Thymus (tissue), 11 donors: ENCODE results near the gene RGMA. TPM values are rescaled to one million over a fixed set of nuclear protein-coding genes. Genes with fewer than 3 reads are reported as not detected.

Source experiments
- DNase-seq, 9 donors: peaks; one replicate each; pipeline ENCODE4 v3.0.0-alpha.2; 2013; ENCODE audit warnings: low spot score in 9 of 9, low read depth in 6 of 9, missing footprints in 1 of 9
- H3K27ac ChIP-seq, 2 donors: one replicate each; pipeline ENCODE4 v1.5.1; 2013; ENCODE audit warnings: control low read depth in 1 of 2, low read depth in 1 of 2, low read length in 1 of 2, mild to moderate bottlenecking in 1 of 2, moderate library complexity in 1 of 2
- H3K27me3 ChIP-seq, 2 donors: one replicate each; pipeline ENCODE4 v1.5.1; 2013; ENCODE audit warnings: low read length in 1 of 2; ENCODE audit not compliant: control insufficient read depth in 2 of 2, insufficient read depth in 1 of 2
- H3K36me3 ChIP-seq, 2 donors: one replicate each; pipeline ENCODE4 v1.5.1; 2013; ENCODE audit warnings: low read length in 1 of 2, mild to moderate bottlenecking in 1 of 2, moderate library complexity in 1 of 2; ENCODE audit not compliant: control insufficient read depth in 2 of 2, insufficient read depth in 2 of 2
- H3K4me1 ChIP-seq, 2 donors: one replicate each; pipeline ENCODE4 v1.5.1; 2013; ENCODE audit warnings: low read length in 2 of 2; ENCODE audit not compliant: control insufficient read depth in 2 of 2, insufficient read depth in 2 of 2
- H3K4me3 ChIP-seq, 2 donors: one replicate each; pipeline ENCODE4 v1.5.1; 2013; ENCODE audit warnings: low read length in 2 of 2, control low read depth in 1 of 2, mild to moderate bottlenecking in 1 of 2
- H3K9me3 ChIP-seq, 2 donors: one replicate each; pipeline ENCODE4 v1.5.1; 2013; ENCODE audit warnings: low read length in 1 of 2, mild to moderate bottlenecking in 1 of 2; ENCODE audit not compliant: control insufficient read depth in 2 of 2, insufficient read depth in 1 of 2
- WGBS: extraction: QIAGEN DNeasy Blood & Tissue Kit; methylation state at CpG from one replicate; pipeline ENCODE4 v1.1.7; 2013; 5-methylcytosine and 5-hydroxymethylcytosine counted together
- polyA plus RNA-seq: library from polyadenylated mRNA; stranded (reverse); fragments of 200-250 nt; gene quantifications from one replicate; pipeline ENCODE4 v1.2.3, GENCODE V29; 2013
- total RNA-seq: library from RNA; stranded (reverse); fragments of 120-200 nt; gene quantifications from one replicate; pipeline ENCODE4 v1.2.4, GENCODE V29; 2013
- donor health status: healthy.

RGMA gene
- total and polyA plus RNA-seq, 2 donors: 0.76 to 5.7 TPM

DNA sequence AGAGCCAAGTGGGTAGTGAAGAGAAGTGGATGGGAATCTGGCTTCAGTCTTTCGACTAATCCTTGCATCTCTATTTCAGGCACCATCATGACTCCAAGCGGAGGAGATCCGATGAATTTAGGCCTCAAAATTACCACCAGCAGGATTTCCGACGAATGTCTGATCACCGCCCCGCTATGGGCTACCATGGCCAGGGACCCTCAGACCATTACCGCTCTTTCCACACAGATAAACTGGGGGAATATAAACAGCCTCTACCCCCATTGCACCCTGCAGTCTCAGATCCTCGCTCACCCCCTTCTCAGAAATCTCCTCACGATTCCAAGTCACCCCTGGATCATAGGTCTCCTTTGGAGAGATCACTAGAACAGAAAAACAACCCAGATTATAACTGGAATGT is 64.7 kb downstream of the RGMA start:
- 98% methylated on average over 10 of the region's 10 CpGs for WGBS

DNA sequence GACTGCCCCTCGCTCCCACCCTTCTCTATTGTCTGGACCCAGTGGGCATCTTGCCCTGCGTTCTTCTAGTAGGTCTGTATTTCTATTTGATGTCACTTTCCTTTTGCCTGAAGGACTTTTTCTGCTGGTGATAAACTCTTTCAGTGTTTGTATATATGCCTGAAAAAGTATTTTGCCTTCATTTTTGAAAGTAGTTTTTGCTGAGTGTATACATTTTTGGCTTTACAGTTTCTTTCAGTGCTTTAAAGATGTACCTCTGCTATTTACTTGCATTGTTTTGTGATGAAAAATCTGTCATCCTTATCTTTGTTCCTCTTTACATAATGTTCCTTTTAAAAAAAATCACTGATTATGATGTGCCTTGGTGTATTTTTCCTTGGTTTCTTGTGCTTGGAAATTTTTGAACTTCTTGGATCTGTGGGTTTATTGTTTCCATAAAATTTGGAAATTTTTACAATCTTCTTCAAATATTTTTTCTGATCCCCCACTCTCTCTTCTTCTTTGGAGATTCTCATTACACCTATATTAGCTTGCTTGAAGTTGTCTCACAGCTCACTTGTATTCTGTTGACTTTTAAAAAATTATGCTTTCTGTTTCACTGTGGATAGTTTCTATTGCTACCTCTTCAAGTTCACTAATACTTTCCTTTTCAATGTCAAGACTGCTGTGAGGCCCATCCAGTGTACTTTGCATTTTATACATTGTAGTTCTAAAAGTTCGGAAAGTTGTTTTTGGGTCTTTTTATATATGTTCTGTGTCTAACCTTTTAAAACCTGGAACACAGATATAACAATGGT is 67.8 kb downstream of the RGMA start:
- DNase-seq: no peak
- H3K4me3 ChIP-seq: no peak overlapping the region
- H3K27ac ChIP-seq: peak overlapping the region in 1 of 2 donors; percentile 20
- H3K36me3 ChIP-seq: peaks cover 70 to 97% of the 10 kb centered on the region in 2 donors
- H3K4me1 ChIP-seq: no peaks in the 10 kb centered on the region
- WGBS: 97% methylated on average over 3 of the region's 3 CpGs
- no peaks in the 10 kb centered on the region for H3K9me3 ChIP-seq
- no peaks in the 10 kb centered on the region for H3K27me3 ChIP-seq

More for the DNA sequence above, 64.7 kb downstream of the RGMA start:
- H3K4me1 ChIP-seq: no peaks in the 10 kb centered on the region
- no peak for DNase-seq
- H3K4me3 ChIP-seq: no peak overlapping the region
- H3K27ac ChIP-seq: no peak overlapping the region
- H3K27me3 ChIP-seq: no peaks in the 10 kb centered on the region
- H3K9me3 ChIP-seq: no peaks in the 10 kb centered on the region
- H3K36me3 ChIP-seq: peaks cover 67 to 82% of the 10 kb centered on the region in 2 donors

DNA sequence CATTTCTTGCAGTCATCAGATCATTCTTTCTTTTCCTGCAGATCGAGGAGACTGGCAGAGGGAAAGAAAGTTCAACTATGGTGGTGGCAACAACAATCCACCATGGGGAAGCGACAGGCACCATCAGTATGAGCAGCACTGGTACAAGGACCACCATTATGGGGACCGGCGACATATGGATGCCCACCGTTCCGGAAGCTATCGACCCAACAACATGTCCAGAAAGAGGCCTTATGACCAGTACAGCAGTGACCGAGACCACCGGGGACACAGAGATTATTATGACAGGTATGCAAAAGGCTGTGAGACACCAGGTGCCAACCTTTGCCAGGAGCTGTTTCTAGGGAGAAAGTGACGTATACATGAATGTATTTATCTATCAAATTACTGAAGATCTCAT is 69.0 kb downstream of the RGMA start:
- Histone ChIP-seq H3K27ac (no peak overlapping the region), H3K4me1 (no peaks in the 10 kb centered on the region), H3K9me3 (no peaks in the 10 kb centered on the region), H3K4me3 (no peak overlapping the region), H3K36me3 (peaks cover 71 to 97% of the 10 kb centered on the region in 2 donors), H3K27me3 (no peaks in the 10 kb centered on the region)
- 98% methylated on average over 10 of the region's 10 CpGs for WGBS
- no peak for DNase-seq

DNA sequence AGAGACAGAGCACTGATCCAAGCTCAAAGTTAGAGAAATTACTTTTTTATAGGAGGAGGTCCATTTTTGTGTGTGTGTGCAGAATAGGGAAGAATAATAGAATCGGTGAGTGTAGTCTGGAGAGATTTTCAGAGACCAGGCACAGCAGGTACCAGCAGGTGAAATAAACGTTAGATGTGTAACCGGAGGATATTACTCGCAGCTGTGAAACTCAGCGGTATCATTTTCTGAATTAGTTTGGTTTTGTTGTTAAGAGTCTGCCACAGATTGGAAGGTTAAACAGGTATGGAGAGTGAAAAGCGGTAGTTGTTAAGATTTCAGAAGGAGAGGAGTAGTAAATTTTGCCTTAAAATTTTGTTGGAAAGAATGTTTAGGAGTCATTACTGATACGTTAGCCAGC is 69.9 kb downstream of the RGMA start:
- H3K9me3 ChIP-seq: no peaks in the 10 kb centered on the region
- DNase-seq: no peak
- H3K27me3 ChIP-seq: no peaks in the 10 kb centered on the region
- peaks cover 71 to 97% of the 10 kb centered on the region in 2 donors for H3K36me3 ChIP-seq
- H3K4me3 ChIP-seq: no peak overlapping the region
- H3K27ac ChIP-seq: no peak overlapping the region
- 95% methylated on average over 7 of the region's 7 CpGs for WGBS
- H3K4me1 ChIP-seq: no peaks in the 10 kb centered on the region

DNA sequence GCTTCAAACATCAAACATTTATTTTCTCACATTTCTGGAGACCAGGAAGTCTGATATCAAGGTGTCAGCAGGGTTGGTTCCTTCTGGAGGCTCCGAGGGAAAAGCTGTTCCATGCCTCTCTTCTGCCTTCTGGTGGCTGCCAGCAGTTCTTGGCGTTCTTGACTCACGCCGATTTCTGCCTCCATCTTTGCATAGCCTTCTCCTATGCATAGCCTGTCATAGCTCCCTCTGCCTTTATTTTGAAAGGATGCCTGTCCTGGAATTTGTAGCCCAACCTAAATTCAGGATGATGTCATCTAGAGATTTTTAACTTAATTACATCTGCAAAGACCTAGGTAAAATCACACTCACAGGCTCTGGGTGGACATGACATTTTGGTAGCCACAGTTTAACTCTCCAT is 70.4 kb downstream of the RGMA start:
- no peak for DNase-seq
- no peak overlapping the region for H3K27ac ChIP-seq
- H3K36me3 ChIP-seq: peaks cover 72 to 96% of the 10 kb centered on the region in 2 donors
- no peaks in the 10 kb centered on the region for H3K27me3 ChIP-seq
- H3K4me3 ChIP-seq: no peak overlapping the region
- WGBS: 98% methylated on average over 4 of the region's 4 CpGs
- no peaks in the 10 kb centered on the region for H3K4me1 ChIP-seq
- H3K9me3 ChIP-seq: no peaks in the 10 kb centered on the region

DNA sequence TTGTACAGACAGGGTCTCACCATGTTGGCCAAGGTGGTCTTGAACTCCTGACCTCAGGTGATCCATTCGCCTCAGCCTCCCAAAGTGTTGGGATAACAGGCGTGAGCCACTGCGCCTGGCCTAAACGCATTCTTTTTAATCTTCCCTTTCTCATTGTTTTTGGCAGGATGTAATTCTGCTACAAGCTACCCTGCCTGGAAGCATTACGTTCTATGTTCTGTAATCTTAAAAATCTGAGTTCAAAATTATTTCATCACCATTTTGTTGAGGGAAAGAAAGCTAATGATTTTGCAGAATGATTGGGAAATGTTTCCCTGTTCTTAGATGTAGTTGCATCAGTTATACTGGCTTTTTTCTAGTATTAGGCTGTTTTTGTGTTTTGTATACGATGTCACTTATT is 71.5 kb downstream of the RGMA start:
- no peak for DNase-seq
- Histone ChIP-seq H3K4me1 (no peaks in the 10 kb centered on the region), H3K27me3 (no peaks in the 10 kb centered on the region), H3K9me3 (no peaks in the 10 kb centered on the region), H3K36me3 (peaks cover 73 to 96% of the 10 kb centered on the region in 2 donors), H3K27ac (no peak overlapping the region), H3K4me3 (no peak overlapping the region)
- WGBS: 96% methylated on average over 6 of the region's 6 CpGs

DNA sequence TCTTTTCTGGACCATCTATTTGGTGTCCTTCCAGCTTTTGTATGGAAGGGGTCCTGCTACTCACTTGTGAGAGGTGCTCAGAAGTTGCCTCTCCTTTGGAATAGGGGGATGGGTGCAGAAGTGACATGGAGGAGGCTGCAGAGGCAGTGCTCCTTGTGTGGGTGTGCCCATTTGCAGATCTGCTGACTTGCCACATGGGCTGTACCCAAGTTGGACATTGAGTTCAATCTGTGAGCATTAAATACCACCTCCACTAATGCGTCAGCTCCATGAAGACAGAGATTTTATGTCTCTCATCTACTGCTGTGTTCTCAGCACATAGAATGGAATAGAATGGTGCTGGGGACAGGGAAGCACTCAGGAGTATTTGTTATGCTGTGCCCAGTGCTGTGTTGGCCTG is 76.2 kb downstream of the RGMA start:
- DNase-seq: no peak
- Histone ChIP-seq H3K4me3 (no peak overlapping the region), H3K9me3 (no peaks in the 10 kb centered on the region), H3K4me1 (no peaks in the 10 kb centered on the region), H3K27me3 (no peaks in the 10 kb centered on the region), H3K27ac (no peak overlapping the region), H3K36me3 (peaks cover 73 to 96% of the 10 kb centered on the region in 2 donors)
- 98% methylated on average over 1 of the region's 1 CpG for WGBS

DNA sequence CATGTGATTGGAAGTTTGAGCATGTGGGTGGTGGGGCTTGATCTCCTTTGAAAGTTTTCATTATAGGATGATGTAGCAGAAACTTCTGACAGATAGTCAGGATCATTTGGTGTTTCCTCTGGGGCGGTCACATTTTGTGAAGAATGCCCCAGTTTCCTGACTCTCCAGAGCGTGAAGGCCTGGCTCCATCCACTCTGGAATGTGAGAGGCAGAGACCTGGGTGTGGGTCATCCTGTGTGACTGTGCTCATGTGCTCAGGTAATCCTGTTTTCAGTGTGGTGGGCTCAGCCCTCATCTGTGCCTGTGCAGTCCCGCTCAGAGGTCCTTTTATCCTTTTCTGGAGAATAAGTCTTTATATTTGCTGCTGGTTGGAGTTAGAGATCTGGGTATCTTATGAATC is 81.0 kb downstream of the RGMA start:
- Histone ChIP-seq H3K4me3 (no peak overlapping the region), H3K4me1 (no peaks in the 10 kb centered on the region), H3K27ac (no peak overlapping the region), H3K36me3 (peaks cover 56 to 94% of the 10 kb centered on the region in 2 donors), H3K27me3 (no peaks in the 10 kb centered on the region), H3K9me3 (no peaks in the 10 kb centered on the region)
- 98% methylated on average over 3 of the region's 3 CpGs for WGBS
- DNase-seq: no peak

DNA sequence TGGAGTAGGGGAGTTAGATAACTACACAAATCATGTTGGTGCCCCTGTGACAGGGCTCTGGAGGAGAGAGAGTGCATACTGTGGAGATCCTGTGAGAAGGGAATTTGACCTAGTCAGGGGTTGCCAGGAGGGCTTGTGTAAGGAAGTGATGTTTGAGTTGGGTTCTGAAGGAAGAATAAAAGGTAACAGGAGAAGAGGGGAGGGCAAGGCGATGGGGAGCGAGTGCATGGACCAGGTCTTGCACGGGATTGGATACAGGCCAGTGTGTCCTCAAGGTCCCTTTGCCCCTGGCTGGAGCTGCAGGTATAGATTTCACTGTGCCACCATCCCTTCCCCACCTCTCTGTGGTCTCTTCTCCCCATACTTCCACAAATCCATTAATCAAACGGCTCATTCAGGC is 83.9 kb downstream of the RGMA start:
- H3K36me3 ChIP-seq: peaks cover 54 to 93% of the 10 kb centered on the region in 2 donors
- H3K27ac ChIP-seq: no peak overlapping the region
- 97% methylated on average over 4 of the region's 4 CpGs for WGBS
- DNase-seq: no peak
- no peaks in the 10 kb centered on the region for H3K4me1 ChIP-seq
- no peaks in the 10 kb centered on the region for H3K27me3 ChIP-seq
- H3K9me3 ChIP-seq: no peaks in the 10 kb centered on the region
- no peak overlapping the region for H3K4me3 ChIP-seq
